ENCODE measurements around the gene CEP135. TPM values are rescaled to one million over a fixed set of nuclear protein-coding genes. Genes with fewer than 3 reads are reported as not detected.

The CEP135 gene
- total RNA-seq = 23.9 TPM
- 10 to 100 TPM in 3 of 4 donors, 1 to 10 TPM in 1; 9.3 to 13.6 (median 10.4) TPM for polyA plus RNA-seq

- Mint-ChIP-seq H3K27me3 (no peaks in the 10 kb centered on the region), H3K9me3 (peaks cover 0 to 14% (median 0%) of the 10 kb centered on the region in 7 donors), H3K36me3 (peaks cover 24% of the 10 kb centered on the region), H3K27ac (peak within 1 kb of the TSS; percentile 96 to 98 (median 96)), H3K4me3 (peak within 1 kb of the TSS; percentile 90 to 100 (median 94)), H3K4me1 (peaks cover 24 to 66% (median 44%) of the 10 kb centered on the region in 4 donors)
- peak; percentile 90 to 95 (median 93) for DNase-seq
- H3K27me3 ChIP-seq (ENCODE audit: control insufficient read depth, insufficient read depth, low read length) = no peaks in the 10 kb centered on the region
- no peaks in the 10 kb centered on the region for H3K9me3 ChIP-seq (ENCODE audit: control insufficient read depth in 2 of 2, low read length in 2 of 2)
- peak; percentile 83 to 84 for ATAC-seq (ENCODE audit: low read depth in 2 of 2)
- H3K36me3 ChIP-seq (ENCODE audit: control insufficient read depth, insufficient read depth, low read length) = peaks cover 15% of the 10 kb centered on the region
- H3K27ac ChIP-seq (ENCODE audit: insufficient read depth, low read length, poor library complexity, severe bottlenecking) = peak within 1 kb of the TSS; percentile 94
- peaks cover 35% of the 10 kb centered on the region for H3K4me1 ChIP-seq (ENCODE audit: control insufficient read depth, insufficient read depth, low read length, poor library complexity, severe bottlenecking)
- peak within 1 kb of the TSS; percentile 98 for H3K4me3 ChIP-seq (ENCODE audit: low read depth, low read length)
These were observed at the start of gene CEP135 for GRCh38 chr4:55948726-55949481. CEP135 (plus strand) TSS chr4:55948945; CDS start chr4:55952131, 3,186 bp downstream.

- H3K36me3 ChIP-seq (ENCODE audit: control insufficient read depth, insufficient read depth, low read length) = peaks cover 64% of the 10 kb centered on the region
- Mint-ChIP-seq H3K27me3 (no peaks in the 10 kb centered on the region), H3K27ac (peak overlapping the region in 1 of 3 donors; percentile 24), H3K36me3 (peaks cover 27% of the 10 kb centered on the region), H3K4me1 (peaks cover 10 to 28% (median 24%) of the 10 kb centered on the region in 4 donors), H3K4me3 (no peak overlapping the region), H3K9me3 (no peaks in the 10 kb centered on the region)
- no peak overlapping the region for H3K4me3 ChIP-seq (ENCODE audit: low read depth, low read length)
- H3K4me1 ChIP-seq (ENCODE audit: control insufficient read depth, insufficient read depth, low read length, poor library complexity, severe bottlenecking) = peaks cover 8% of the 10 kb centered on the region
- H3K27me3 ChIP-seq (ENCODE audit: control insufficient read depth, insufficient read depth, low read length) = no peaks in the 10 kb centered on the region
- H3K9me3 ChIP-seq (ENCODE audit: control insufficient read depth in 2 of 2, low read length in 2 of 2) = no peaks in the 10 kb centered on the region
- ATAC-seq (ENCODE audit: low read depth in 2 of 2) = no peak
- DNase-seq = no peak
- no peak overlapping the region for H3K27ac ChIP-seq (ENCODE audit: insufficient read depth, low read length, poor library complexity, severe bottlenecking)
These were observed 46.1 kb upstream of the CEP135 start for GRCh38 chr4:55902677-55903076.

GRCh38 chr4:55903577-55903976, 45.2 kb upstream of the CEP135 start:
- no peaks in the 10 kb centered on the region for H3K9me3 Mint-ChIP-seq
- H3K36me3 Mint-ChIP-seq = peaks cover 27% of the 10 kb centered on the region
- ATAC-seq (ENCODE audit: low read depth in 2 of 2) (no peak), DNase-seq (no peak)
- no peak overlapping the region for H3K4me3 Mint-ChIP-seq
- Histone ChIP-seq H3K4me3 (ENCODE audit: low read depth, low read length) (no peak overlapping the region), H3K27me3 (ENCODE audit: control insufficient read depth, insufficient read depth, low read length) (no peaks in the 10 kb centered on the region), H3K9me3 (ENCODE audit: control insufficient read depth in 2 of 2, low read length in 2 of 2) (no peaks in the 10 kb centered on the region), H3K27ac (ENCODE audit: insufficient read depth, low read length, poor library complexity, severe bottlenecking) (no peak overlapping the region), H3K36me3 (ENCODE audit: control insufficient read depth, insufficient read depth, low read length) (peaks cover 57% of the 10 kb centered on the region), H3K4me1 (ENCODE audit: control insufficient read depth, insufficient read depth, low read length, poor library complexity, severe bottlenecking) (peaks cover 10% of the 10 kb centered on the region)
- peaks cover 12 to 32% (median 27%) of the 10 kb centered on the region in 4 donors for H3K4me1 Mint-ChIP-seq
- no peak overlapping the region for H3K27ac Mint-ChIP-seq
- no peaks in the 10 kb centered on the region for H3K27me3 Mint-ChIP-seq

GRCh38 chr4:55904576-55904975, 44.2 kb upstream of the CEP135 start:
- no peaks in the 10 kb centered on the region for H3K27me3 ChIP-seq (ENCODE audit: control insufficient read depth, insufficient read depth, low read length)
- ATAC-seq (ENCODE audit: low read depth in 2 of 2) = no peak
- no peak overlapping the region for H3K27ac ChIP-seq (ENCODE audit: insufficient read depth, low read length, poor library complexity, severe bottlenecking)
- H3K9me3 Mint-ChIP-seq = peaks cover 0 to 2% (median 0%) of the 10 kb centered on the region in 7 donors
- no peak overlapping the region for H3K4me3 ChIP-seq (ENCODE audit: low read depth, low read length)
- peaks cover 49% of the 10 kb centered on the region for H3K36me3 ChIP-seq (ENCODE audit: control insufficient read depth, insufficient read depth, low read length)
- H3K36me3 Mint-ChIP-seq = peaks cover 27% of the 10 kb centered on the region
- DNase-seq = no peak
- peaks cover 12 to 32% (median 27%) of the 10 kb centered on the region in 4 donors for H3K4me1 Mint-ChIP-seq
- H3K4me3 Mint-ChIP-seq = no peak overlapping the region
- peaks cover 10% of the 10 kb centered on the region for H3K4me1 ChIP-seq (ENCODE audit: control insufficient read depth, insufficient read depth, low read length, poor library complexity, severe bottlenecking)
- no peaks in the 10 kb centered on the region for H3K9me3 ChIP-seq (ENCODE audit: control insufficient read depth in 2 of 2, low read length in 2 of 2)
- H3K27ac Mint-ChIP-seq = peak overlapping the region in 1 of 3 donors; percentile 37
- H3K27me3 Mint-ChIP-seq = no peaks in the 10 kb centered on the region

- no peak overlapping the region for H3K4me3 Mint-ChIP-seq
- peak overlapping the region; percentile 9 to 67 (median 52) for H3K27ac Mint-ChIP-seq
- peaks cover 0 to 2% (median 0%) of the 10 kb centered on the region in 7 donors for H3K9me3 Mint-ChIP-seq
- peaks cover 7 to 30% (median 26%) of the 10 kb centered on the region in 4 donors for H3K4me1 Mint-ChIP-seq
- Histone ChIP-seq H3K27ac (ENCODE audit: insufficient read depth, low read length, poor library complexity, severe bottlenecking) (no peak overlapping the region), H3K4me3 (ENCODE audit: low read depth, low read length) (no peak overlapping the region), H3K27me3 (ENCODE audit: control insufficient read depth, insufficient read depth, low read length) (no peaks in the 10 kb centered on the region), H3K36me3 (ENCODE audit: control insufficient read depth, insufficient read depth, low read length) (peaks cover 37% of the 10 kb centered on the region), H3K4me1 (ENCODE audit: control insufficient read depth, insufficient read depth, low read length, poor library complexity, severe bottlenecking) (peaks cover 10% of the 10 kb centered on the region), H3K9me3 (ENCODE audit: control insufficient read depth in 2 of 2, low read length in 2 of 2) (no peaks in the 10 kb centered on the region)
- no peaks in the 10 kb centered on the region for H3K27me3 Mint-ChIP-seq
- no peak for DNase-seq
- H3K36me3 Mint-ChIP-seq = peaks cover 23% of the 10 kb centered on the region
- ATAC-seq (ENCODE audit: low read depth in 2 of 2) = no peak
These were observed 42.4 kb upstream of the CEP135 start for GRCh38 chr4:55906323-55906722.

GRCh38 chr4:55906989-55907388, 41.8 kb upstream of the CEP135 start:
- Mint-ChIP-seq H3K27me3 (no peaks in the 10 kb centered on the region), H3K4me3 (peak overlapping the region; percentile 23 to 88 (median 68)), H3K9me3 (peaks cover 0 to 2% (median 0%) of the 10 kb centered on the region in 7 donors), H3K4me1 (peaks cover 7 to 30% (median 26%) of the 10 kb centered on the region in 4 donors), H3K27ac (peak overlapping the region in 2 of 3 donors; percentile 68 to 90), H3K36me3 (peaks cover 23% of the 10 kb centered on the region)
- peak in 1 of 3 donors; percentile 41 for DNase-seq
- Histone ChIP-seq H3K4me3 (ENCODE audit: low read depth, low read length) (peak overlapping the region; percentile 82), H3K36me3 (ENCODE audit: control insufficient read depth, insufficient read depth, low read length) (peaks cover 32% of the 10 kb centered on the region), H3K9me3 (ENCODE audit: control insufficient read depth in 2 of 2, low read length in 2 of 2) (no peaks in the 10 kb centered on the region), H3K27ac (ENCODE audit: insufficient read depth, low read length, poor library complexity, severe bottlenecking) (peak overlapping the region; percentile 15), H3K27me3 (ENCODE audit: control insufficient read depth, insufficient read depth, low read length) (no peaks in the 10 kb centered on the region), H3K4me1 (ENCODE audit: control insufficient read depth, insufficient read depth, low read length, poor library complexity, severe bottlenecking) (peaks cover 10% of the 10 kb centered on the region)
- peak; percentile 63 to 78 for ATAC-seq (ENCODE audit: low read depth in 2 of 2)

- Mint-ChIP-seq H3K36me3 (peaks cover 19% of the 10 kb centered on the region), H3K9me3 (peaks cover 0 to 2% (median 0%) of the 10 kb centered on the region in 7 donors), H3K27ac (peak overlapping the region; percentile 52 to 90 (median 68)), H3K27me3 (no peaks in the 10 kb centered on the region), H3K4me1 (peaks cover 7 to 27% (median 24%) of the 10 kb centered on the region in 4 donors), H3K4me3 (peak overlapping the region; percentile 23 to 88 (median 68))
- H3K4me3 ChIP-seq (ENCODE audit: low read depth, low read length) = peak overlapping the region; percentile 82
- ATAC-seq (ENCODE audit: low read depth in 2 of 2) (no peak), DNase-seq (peak in 1 of 3 donors; percentile 21)
- H3K27me3 ChIP-seq (ENCODE audit: control insufficient read depth, insufficient read depth, low read length) = no peaks in the 10 kb centered on the region
- H3K9me3 ChIP-seq (ENCODE audit: control insufficient read depth in 2 of 2, low read length in 2 of 2) = no peaks in the 10 kb centered on the region
- H3K4me1 ChIP-seq (ENCODE audit: control insufficient read depth, insufficient read depth, low read length, poor library complexity, severe bottlenecking) = peaks cover 10% of the 10 kb centered on the region
- peaks cover 28% of the 10 kb centered on the region for H3K36me3 ChIP-seq (ENCODE audit: control insufficient read depth, insufficient read depth, low read length)
- peak overlapping the region; percentile 15 for H3K27ac ChIP-seq (ENCODE audit: insufficient read depth, low read length, poor library complexity, severe bottlenecking)
These were observed 41.3 kb upstream of the CEP135 start for GRCh38 chr4:55907469-55907868.

All from CD4-positive, CD25-positive, alpha-beta regulatory T cell (primary cell).